ENCODE measurements around the gene CHRNA9. TPM values are rescaled to one million over a fixed set of nuclear protein-coding genes. Genes with fewer than 3 reads are reported as not detected.

The CHRNA9 gene
- total RNA-seq, 2 donors from 2014 or later, result not detected

GRCh38 chr4:40377512-40378365 is 42.6 kb downstream of the CHRNA9 start:
- no peaks in the 10 kb centered on the region for H3K9me3 ChIP-seq
- WGBS, 2 donors, result 73 to 89% methylated on average over 7 of the region's 7 CpGs
- ATAC-seq (peak; percentile 75), DNase-seq (peak in 1 of 4 donors; percentile 20)
- H3K27ac ChIP-seq, result no peak overlapping the region
- H3K36me3 ChIP-seq (replicated peaks in 1 of 2; ENCODE audit: insufficient read depth in 1 of 2, low read depth in 2 of 2), result no peaks in the 10 kb centered on the region
- intact Hi-C loops (cut with DNase I), result no loop called here
- TF ChIP-seq POLR2A (IDR thresholded peaks at IDR 0.05) (no peak), CTCF (IDR thresholded peaks at IDR 0.05) (no peak)
- H3K4me3 ChIP-seq, result no peak overlapping the region
- H3K27me3 ChIP-seq, result no peaks in the 10 kb centered on the region
- H3K4me1 ChIP-seq, result peaks cover 9% of the 10 kb centered on the region

GRCh38 chr4:40378619-40379018 is 43.5 kb downstream of the CHRNA9 start:
- DNase-seq (no peak), ATAC-seq (no peak)
- WGBS, 2 donors, result 48 to 74% methylated on average over 2 of the region's 2 CpGs
- no peaks in the 10 kb centered on the region for H3K27me3 ChIP-seq
- H3K36me3 ChIP-seq (replicated peaks in 1 of 2; ENCODE audit: insufficient read depth in 1 of 2, low read depth in 2 of 2), result no peaks in the 10 kb centered on the region
- TF ChIP-seq POLR2A (IDR thresholded peaks at IDR 0.05) (no peak), CTCF (IDR thresholded peaks at IDR 0.05) (no peak)
- H3K27ac ChIP-seq, result no peak overlapping the region
- H3K4me3 ChIP-seq, result no peak overlapping the region
- intact Hi-C loops (cut with DNase I), result no loop called here
- peaks cover 9% of the 10 kb centered on the region for H3K4me1 ChIP-seq
- no peaks in the 10 kb centered on the region for H3K9me3 ChIP-seq

GRCh38 chr4:40379248-40379647 is 44.1 kb downstream of the CHRNA9 start:
- whole genome bisulfite sequencing, 2 donors, result 60 to 75% methylated on average over 1 to 3 of the region's 3 CpGs
- H3K9me3 ChIP-seq, result no peaks in the 10 kb centered on the region
- peaks cover 9% of the 10 kb centered on the region for H3K4me1 ChIP-seq
- no peaks in the 10 kb centered on the region for H3K36me3 ChIP-seq (replicated peaks in 1 of 2; ENCODE audit: insufficient read depth in 1 of 2, low read depth in 2 of 2)
- intact Hi-C loops (cut with DNase I), result no loop called here
- no peak overlapping the region for H3K27ac ChIP-seq
- TF ChIP-seq POLR2A (IDR thresholded peaks at IDR 0.05) (no peak), CTCF (IDR thresholded peaks at IDR 0.05) (no peak)
- DNase-seq (no peak), ATAC-seq (no peak)
- H3K4me3 ChIP-seq, result no peak overlapping the region
- H3K27me3 ChIP-seq, result no peaks in the 10 kb centered on the region

- ATAC-seq (no peak), DNase-seq (no peak)
- TF ChIP-seq CTCF (IDR thresholded peaks at IDR 0.05) (no peak), POLR2A (IDR thresholded peaks at IDR 0.05) (no peak)
- intact Hi-C loops (cut with DNase I), result no loop called here
- H3K36me3 ChIP-seq (replicated peaks in 1 of 2; ENCODE audit: insufficient read depth in 1 of 2, low read depth in 2 of 2), result no peaks in the 10 kb centered on the region
- H3K4me3 ChIP-seq, result no peak overlapping the region
- no peaks in the 10 kb centered on the region for H3K27me3 ChIP-seq
- 77 to 78% methylated on average over 4 to 5 of the region's 5 CpGs for WGBS, 2 donors
- no peaks in the 10 kb centered on the region for H3K4me1 ChIP-seq
- no peak overlapping the region for H3K27ac ChIP-seq
- H3K9me3 ChIP-seq, result no peaks in the 10 kb centered on the region
Measured at GRCh38 chr4:40380647-40381046, 45.5 kb downstream of the CHRNA9 start.

- peaks cover 4% of the 10 kb centered on the region for H3K4me1 ChIP-seq
- H3K27me3 ChIP-seq, result no peaks in the 10 kb centered on the region
- TF ChIP-seq POLR2A (IDR thresholded peaks at IDR 0.05), result no peak
- no peak for TF ChIP-seq CTCF (IDR thresholded peaks at IDR 0.05)
- H3K36me3 ChIP-seq (replicated peaks in 1 of 2; ENCODE audit: insufficient read depth in 1 of 2, low read depth in 2 of 2), result no peaks in the 10 kb centered on the region
- no peak overlapping the region for H3K27ac ChIP-seq
- H3K4me3 ChIP-seq, result no peak overlapping the region
- ATAC-seq (no peak), DNase-seq (no peak)
- intact Hi-C loops (cut with DNase I), result no loop called here
- H3K9me3 ChIP-seq, result no peaks in the 10 kb centered on the region
- WGBS, 2 donors, result 72 to 84% methylated on average over 6 of the region's 6 CpGs
Measured at GRCh38 chr4:40388239-40388638, 53.1 kb downstream of the CHRNA9 start.
